Keratinocyte (primary cell): ENCODE measurements around the gene PECR. TPM values are rescaled to one million over a fixed set of nuclear protein-coding genes. Genes with fewer than 3 reads are reported as not detected.

Experiments
- DNase-seq: peaks from one replicate; pipeline ENCODE4 v3.0.0-alpha.2; 2011; ENCODE audit warnings: low read depth, missing footprints, low spot score
- FAIRE-seq: peaks from 2 replicates; lab custom pipeline; 2011; peaks lifted over from hg19 to GRCh38; lab: Jason Lieb, UNC
- H2AFZ ChIP-seq: 2 replicates; pipeline ENCODE4 v1.6.0; 2012; ENCODE audit warnings: low read length, control low read depth, inconsistent platforms; ENCODE audit not compliant: control insufficient read depth
- H3K27ac ChIP-seq: 2 replicates; pipeline ENCODE4 v1.5.1; 2011; ENCODE audit warnings: low read length; ENCODE audit not compliant: control insufficient read depth, insufficient read depth
- H3K27me3 ChIP-seq: 3 replicates; pipeline ENCODE4 v1.6.0; 2011; ENCODE audit warnings: low read length; ENCODE audit not compliant: control insufficient read depth, insufficient read depth; ENCODE audit errors: extremely low read depth
- H3K36me3 ChIP-seq, 2 experiments: 2 replicates in 1 of 2; 3 replicates in 1 of 2; pipeline ENCODE4 v1.5.1; 2011; ENCODE audit warnings: low read length in 2 of 2, mild to moderate bottlenecking in 1 of 2; ENCODE audit not compliant: control insufficient read depth in 2 of 2, insufficient read depth in 2 of 2; ENCODE audit errors: extremely low read depth in 1 of 2
- H3K4me1 ChIP-seq: 3 replicates; pipeline ENCODE4 v1.5.1; 2011; ENCODE audit warnings: low read length; ENCODE audit not compliant: control insufficient read depth, insufficient read depth; ENCODE audit errors: extremely low read depth
- H3K4me2 ChIP-seq: 3 replicates; pipeline ENCODE4 v1.6.0; 2011; ENCODE audit warnings: low read depth, low read length; ENCODE audit not compliant: control insufficient read depth, insufficient read depth; ENCODE audit errors: extremely low read depth
- H3K4me3 ChIP-seq, 3 experiments: fragments of 200-600 bp in 1 of 3; sonication (generic) in 1 of 3; 2 replicates in 2 of 3; 3 replicates in 1 of 3; pipeline ENCODE4 v1.5.1; 2011 to 2016; ENCODE audit warnings: low read length in 3 of 3, mild to moderate bottlenecking in 3 of 3, control low read depth in 2 of 3, inconsistent platforms in 1 of 3, low read depth in 1 of 3, mixed read lengths in 1 of 3, mixed run types in 1 of 3, moderate library complexity in 1 of 3; ENCODE audit not compliant: control insufficient read depth in 2 of 3, insufficient read depth in 2 of 3; ENCODE audit errors: extremely low read depth in 1 of 3
- H3K79me2 ChIP-seq: 2 replicates; pipeline ENCODE4 v1.6.0; 2012; ENCODE audit warnings: low read length; ENCODE audit not compliant: control insufficient read depth, insufficient read depth
- H3K9ac ChIP-seq: 3 replicates; pipeline ENCODE4 v1.6.0; 2011; ENCODE audit warnings: low read length; ENCODE audit not compliant: control insufficient read depth, insufficient read depth; ENCODE audit errors: extremely low read depth
- H3K9me1 ChIP-seq: 3 replicates; pipeline ENCODE4 v1.6.0; 2011; ENCODE audit warnings: low read length; ENCODE audit not compliant: control insufficient read depth, insufficient read depth; ENCODE audit errors: extremely low read depth
- H3K9me3 ChIP-seq: 2 replicates; pipeline ENCODE4 v1.5.1; 2012; ENCODE audit warnings: low read depth, low read length; ENCODE audit not compliant: control insufficient read depth
- H4K20me1 ChIP-seq: 3 replicates; pipeline ENCODE4 v1.6.0; 2011; ENCODE audit warnings: low read length; ENCODE audit not compliant: control insufficient read depth, insufficient read depth; ENCODE audit errors: extremely low read depth
- EZH2 ChIP-seq: IDR thresholded peaks from one replicate; pipeline ENCODE4 v1.6.1; 2012; ENCODE audit warnings: inconsistent platforms, mild to moderate bottlenecking, low read length, moderate library complexity
- dilution Hi-C: fragments of 300-500 bp; cut with MboI; formaldehyde crosslinking; loops from one replicate; pipeline ENCODE4 v1.7.0; 2020; ENCODE audit warnings: low sequenced_read_pairs; ENCODE audit not compliant: extremely low pct_ligation_motif_present
- polyA plus RNA-seq, 5 experiments: library from polyadenylated mRNA; depleted of rRNA in 3 of 5; stranded (reverse) in 3 of 5; stranded (forward) in 1 of 5; unstranded in 1 of 5; fragments of >200 nt; gene quantifications; 1 replicate in 1 of 5; 2 replicates in 3 of 5; 3 replicates in 1 of 5; pipeline versions ENCODE4 v1.2.1 to v1.2.3, GENCODE V29; 2011 to 2012; ENCODE audit warnings: missing spikeins in 2 of 5, low read depth in 1 of 5, low replicate concordance in 1 of 5
- TF ChIP-seq, protein P1 (sequence below), 3 experiments: IDR thresholded peaks in 1 of 3; conservative IDR thresholded peaks in 1 of 3; optimal IDR thresholded peaks in 1 of 3; 2 replicates in 2 of 3; 3 replicates in 1 of 3; pipeline versions ENCODE3 to v1.5.1; 2011; ENCODE audit warnings: low read length in 3 of 3, mild to moderate bottlenecking in 3 of 3, moderate library complexity in 2 of 3, control low read depth in 1 of 3, inconsistent platforms in 1 of 3; ENCODE audit not compliant: insufficient read depth in 2 of 3; ENCODE audit errors: extremely low read depth in 1 of 3

Gene PECR
- polyA plus RNA-seq, 1 donor (not counting 4 experiments of a cell fraction or from before 2014, with no cell fraction given), result 12.0 TPM

DNA sequence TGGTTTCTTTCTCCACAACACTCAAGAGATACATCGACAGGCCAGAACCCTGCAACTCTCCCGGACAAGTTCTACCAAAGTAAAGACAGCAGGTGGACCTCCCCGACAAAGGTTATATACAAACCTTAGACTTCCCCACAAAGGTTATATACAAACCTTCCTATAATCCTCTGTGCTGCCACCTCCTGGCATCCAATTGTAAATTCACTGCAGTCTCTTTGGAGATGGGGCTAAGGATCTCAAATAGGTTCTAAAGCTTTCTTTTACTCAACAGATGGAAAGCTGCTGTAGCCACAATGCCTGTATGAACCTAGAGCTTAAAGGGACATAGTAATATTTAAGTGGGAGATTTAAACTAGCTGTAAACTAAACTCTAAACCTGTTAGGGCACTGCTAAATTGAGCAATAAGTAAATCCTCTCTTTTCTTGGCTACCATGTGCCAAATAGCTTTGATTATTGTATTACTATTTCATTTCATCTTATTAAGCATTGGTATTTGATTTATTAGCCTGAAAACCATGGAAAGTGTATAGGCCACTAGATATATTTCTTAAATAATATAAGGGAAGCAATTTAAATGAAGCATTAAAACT, 58.5 kb downstream of the PECR start:
- H3K4me2 ChIP-seq, result no peak overlapping the region

DNA sequence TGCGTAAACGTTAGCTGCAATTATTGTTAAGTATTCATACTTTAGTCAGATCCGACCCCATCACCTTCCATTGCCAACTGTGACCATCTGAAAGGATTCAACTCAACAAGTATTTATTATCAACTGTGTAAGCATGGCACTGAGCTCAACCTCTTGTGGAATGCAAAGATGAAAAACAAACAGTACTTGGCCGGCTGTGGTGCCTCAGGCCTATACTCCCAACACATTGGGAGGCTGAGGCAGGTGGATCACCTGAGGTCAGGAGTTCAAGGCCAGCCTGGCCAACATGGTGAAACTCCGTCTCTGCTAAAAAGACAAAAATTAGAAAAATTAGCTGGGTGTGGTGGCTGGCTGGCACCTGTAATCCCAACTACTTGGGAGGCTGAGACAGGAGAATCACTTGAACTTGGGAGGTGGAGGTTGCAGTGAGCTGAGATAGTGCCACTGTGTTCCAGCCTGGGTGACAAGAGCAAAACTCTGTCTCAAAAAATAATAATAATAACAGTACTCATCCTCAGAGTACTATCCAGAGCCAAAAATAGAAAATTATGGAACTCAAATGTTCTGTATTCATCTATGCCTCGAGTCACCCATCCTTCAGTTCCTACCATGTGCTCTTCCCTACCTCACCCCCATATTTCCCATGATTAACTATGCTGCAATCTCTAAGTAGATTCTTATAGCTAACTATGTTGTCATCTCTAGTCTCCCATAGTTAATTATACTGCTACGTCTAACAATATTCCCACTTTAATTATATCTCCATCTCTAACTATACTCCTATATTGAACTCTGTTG, 59.6 kb downstream of the PECR start:
- no peak overlapping the region for H2AFZ ChIP-seq
- H3K9me1 ChIP-seq, result no peaks in the 10 kb centered on the region
- H4K20me1 ChIP-seq, result no peaks in the 10 kb centered on the region
- DNase-seq (no peak), FAIRE-seq (no peak)
- dilution Hi-C loops, result no loop called here
- H3K27ac ChIP-seq, result no peak overlapping the region
- no peaks in the 10 kb centered on the region for H3K27me3 ChIP-seq
- no peak for TF ChIP-seq EZH2
- TF ChIP-seq, protein P1, sequence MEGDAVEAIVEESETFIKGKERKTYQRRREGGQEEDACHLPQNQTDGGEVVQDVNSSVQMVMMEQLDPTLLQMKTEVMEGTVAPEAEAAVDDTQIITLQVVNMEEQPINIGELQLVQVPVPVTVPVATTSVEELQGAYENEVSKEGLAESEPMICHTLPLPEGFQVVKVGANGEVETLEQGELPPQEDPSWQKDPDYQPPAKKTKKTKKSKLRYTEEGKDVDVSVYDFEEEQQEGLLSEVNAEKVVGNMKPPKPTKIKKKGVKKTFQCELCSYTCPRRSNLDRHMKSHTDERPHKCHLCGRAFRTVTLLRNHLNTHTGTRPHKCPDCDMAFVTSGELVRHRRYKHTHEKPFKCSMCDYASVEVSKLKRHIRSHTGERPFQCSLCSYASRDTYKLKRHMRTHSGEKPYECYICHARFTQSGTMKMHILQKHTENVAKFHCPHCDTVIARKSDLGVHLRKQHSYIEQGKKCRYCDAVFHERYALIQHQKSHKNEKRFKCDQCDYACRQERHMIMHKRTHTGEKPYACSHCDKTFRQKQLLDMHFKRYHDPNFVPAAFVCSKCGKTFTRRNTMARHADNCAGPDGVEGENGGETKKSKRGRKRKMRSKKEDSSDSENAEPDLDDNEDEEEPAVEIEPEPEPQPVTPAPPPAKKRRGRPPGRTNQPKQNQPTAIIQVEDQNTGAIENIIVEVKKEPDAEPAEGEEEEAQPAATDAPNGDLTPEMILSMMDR (optimal IDR thresholded peaks at IDR 0.05 in 1 of 3, IDR thresholded peaks at IDR 0.05 in 1 of 3, conservative IDR thresholded peaks at IDR 0.05 in 1 of 3; ENCODE audit: extremely low read depth in 1 of 3, insufficient read depth in 2 of 3, low read length in 3 of 3), result no peak
- no peaks in the 10 kb centered on the region for H3K9me3 ChIP-seq
- H3K4me3 ChIP-seq, result no peak overlapping the region
- no peaks in the 10 kb centered on the region for H3K36me3 ChIP-seq
- no peaks in the 10 kb centered on the region for H3K79me2 ChIP-seq
- peaks cover 5% of the 10 kb centered on the region for H3K4me1 ChIP-seq
- no peak overlapping the region for H3K4me2 ChIP-seq
- no peak overlapping the region for H3K9ac ChIP-seq

More for the DNA sequence above, 58.5 kb downstream of the PECR start:
- Histone ChIP-seq H2AFZ (no peak overlapping the region), H3K9ac (no peak overlapping the region), H3K4me3 (no peak overlapping the region), H3K27ac (no peak overlapping the region), H3K36me3 (no peaks in the 10 kb centered on the region), H3K79me2 (no peaks in the 10 kb centered on the region), H3K4me1 (no peaks in the 10 kb centered on the region), H3K27me3 (no peaks in the 10 kb centered on the region), H3K9me3 (no peaks in the 10 kb centered on the region), H4K20me1 (no peaks in the 10 kb centered on the region), H3K9me1 (no peaks in the 10 kb centered on the region)
- DNase-seq (no peak), FAIRE-seq (peak; percentile 64)
- TF ChIP-seq EZH2, result no peak
- TF ChIP-seq, protein P1 (optimal IDR thresholded peaks at IDR 0.05 in 1 of 3, IDR thresholded peaks at IDR 0.05 in 1 of 3, conservative IDR thresholded peaks at IDR 0.05 in 1 of 3; ENCODE audit: extremely low read depth in 1 of 3, insufficient read depth in 2 of 3, low read length in 3 of 3), result peak; percentile 28 to 66 (median 51)
- dilution Hi-C loops, result no loop called here
